ENCODE measurements around the gene ZNF613.
"Not testable (repeated sequence)": the region's sequence is repeated elsewhere in the genome, so short reads cannot be mapped to it uniquely, and the experiment has no call there.

ZNF613 gene

GRCh38 chr19:51915324-51915867 is 11.9 kb upstream of the ZNF613 start:
- TF ChIP-seq ZNF274 (IDR thresholded peaks at IDR 0.05; ENCODE audit: low read depth, low read length): peak; percentile 93
- H3K4me3 ChIP-seq (ENCODE audit: low read length): no peak overlapping the region

GRCh38 chr19:51916167-51916566 is 11.1 kb upstream of the ZNF613 start:
- no peak overlapping the region for H3K4me3 ChIP-seq (ENCODE audit: low read length)
- no peak for TF ChIP-seq ZNF274 (IDR thresholded peaks at IDR 0.05; ENCODE audit: low read depth, low read length)

GRCh38 chr19:51919606-51920005 is 7.7 kb upstream of the ZNF613 start:
- TF ChIP-seq ZNF274 (IDR thresholded peaks at IDR 0.05; ENCODE audit: low read depth, low read length): no peak
- no peak overlapping the region for H3K4me3 ChIP-seq (ENCODE audit: low read length)

GRCh38 chr19:51921949-51922348 is 5.3 kb upstream of the ZNF613 start:
- no peak overlapping the region for H3K4me3 ChIP-seq (ENCODE audit: low read length)
- no peak for TF ChIP-seq ZNF274 (IDR thresholded peaks at IDR 0.05; ENCODE audit: low read depth, low read length)

DNA sequence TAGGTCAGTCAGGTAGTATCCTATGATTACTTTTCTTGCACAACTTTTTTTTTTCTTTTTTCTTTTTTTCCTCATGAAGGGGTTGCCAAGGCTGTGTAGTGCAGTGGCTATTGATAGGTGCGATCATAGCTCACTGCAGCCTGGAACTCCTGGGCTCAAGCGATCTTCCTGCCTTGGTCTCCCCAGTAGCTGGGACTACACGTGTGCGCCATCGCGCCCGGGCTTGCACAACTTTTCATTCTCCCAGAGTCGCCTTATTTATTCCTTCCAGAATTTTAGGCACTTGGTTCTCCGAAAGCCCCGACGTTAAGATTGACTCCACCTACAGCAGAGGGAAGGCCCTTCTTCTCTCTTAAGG is 867 bp upstream of the ZNF613 start:
- peak overlapping the region; percentile 79 for H3K4me3 ChIP-seq (ENCODE audit: low read length)
- TF ChIP-seq ZNF274 (IDR thresholded peaks at IDR 0.05; ENCODE audit: low read depth, low read length): no peak

DNA sequence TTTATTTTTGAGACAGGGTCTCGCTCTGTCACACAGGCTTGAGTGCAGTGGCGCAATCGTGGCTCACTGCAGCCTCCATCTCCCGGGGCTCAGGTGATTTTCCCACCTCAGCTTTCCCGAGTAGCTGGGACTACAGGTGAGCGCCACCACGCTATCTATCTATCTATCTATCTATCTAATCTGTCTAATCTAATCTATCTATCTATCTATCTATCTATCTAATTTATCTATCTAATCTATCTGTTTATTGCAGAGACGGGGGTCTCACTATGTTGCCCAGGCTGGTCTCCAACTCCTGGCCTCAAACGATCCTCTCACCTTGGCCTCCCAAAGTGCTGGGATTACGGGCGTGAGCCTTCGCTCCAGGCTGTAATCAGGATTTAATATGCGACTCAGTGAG is 587 bp downstream of the ZNF613 start:
- peak overlapping the region; percentile 79 for H3K4me3 ChIP-seq (ENCODE audit: low read length)
- TF ChIP-seq ZNF274 (IDR thresholded peaks at IDR 0.05; ENCODE audit: low read depth, low read length): no peak

DNA sequence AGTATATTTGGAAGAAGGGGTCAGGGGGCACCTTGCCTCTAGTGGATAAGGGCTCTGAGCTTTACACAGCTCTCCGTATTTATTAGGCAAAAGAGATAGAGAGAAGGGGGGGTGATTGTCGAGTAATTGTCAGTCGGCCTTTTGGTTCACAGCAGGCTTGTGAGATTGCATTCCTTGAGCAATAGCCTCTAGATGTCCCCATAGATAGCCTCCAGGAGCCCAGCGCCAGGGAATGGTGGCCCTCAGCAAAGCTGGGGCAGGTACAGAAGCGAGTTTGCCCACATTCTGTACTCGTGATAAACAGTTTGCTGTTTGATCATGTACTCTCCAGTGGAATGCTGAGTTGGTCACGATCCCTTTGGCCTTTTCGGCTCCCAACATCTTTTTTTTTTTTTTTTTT is 4.6 kb downstream of the ZNF613 start:
- no peak overlapping the region for H3K4me3 ChIP-seq (ENCODE audit: low read length)
- no peak for TF ChIP-seq ZNF274 (IDR thresholded peaks at IDR 0.05; ENCODE audit: low read depth, low read length)

DNA sequence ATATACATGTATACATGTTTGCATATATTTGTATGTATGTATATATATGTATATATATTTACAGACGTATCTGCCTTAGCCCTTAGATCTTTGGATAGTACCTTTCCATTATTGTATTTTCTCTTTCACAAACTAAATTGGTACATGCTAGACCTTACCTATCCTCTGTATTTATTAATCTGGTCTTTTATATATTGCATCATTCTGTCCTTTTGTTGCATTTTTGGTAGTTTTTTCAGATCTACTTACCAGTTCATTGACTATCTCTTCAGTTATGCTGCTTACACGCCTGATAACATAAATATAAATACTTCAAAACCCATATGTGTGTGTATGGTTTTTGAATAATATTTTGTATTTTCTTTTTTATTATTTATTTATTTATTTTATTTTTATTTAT is 11.7 kb downstream of the ZNF613 start:
- H3K4me3 ChIP-seq (ENCODE audit: low read length): no peak overlapping the region
- no peak for TF ChIP-seq ZNF274 (IDR thresholded peaks at IDR 0.05; ENCODE audit: low read depth, low read length)

DNA sequence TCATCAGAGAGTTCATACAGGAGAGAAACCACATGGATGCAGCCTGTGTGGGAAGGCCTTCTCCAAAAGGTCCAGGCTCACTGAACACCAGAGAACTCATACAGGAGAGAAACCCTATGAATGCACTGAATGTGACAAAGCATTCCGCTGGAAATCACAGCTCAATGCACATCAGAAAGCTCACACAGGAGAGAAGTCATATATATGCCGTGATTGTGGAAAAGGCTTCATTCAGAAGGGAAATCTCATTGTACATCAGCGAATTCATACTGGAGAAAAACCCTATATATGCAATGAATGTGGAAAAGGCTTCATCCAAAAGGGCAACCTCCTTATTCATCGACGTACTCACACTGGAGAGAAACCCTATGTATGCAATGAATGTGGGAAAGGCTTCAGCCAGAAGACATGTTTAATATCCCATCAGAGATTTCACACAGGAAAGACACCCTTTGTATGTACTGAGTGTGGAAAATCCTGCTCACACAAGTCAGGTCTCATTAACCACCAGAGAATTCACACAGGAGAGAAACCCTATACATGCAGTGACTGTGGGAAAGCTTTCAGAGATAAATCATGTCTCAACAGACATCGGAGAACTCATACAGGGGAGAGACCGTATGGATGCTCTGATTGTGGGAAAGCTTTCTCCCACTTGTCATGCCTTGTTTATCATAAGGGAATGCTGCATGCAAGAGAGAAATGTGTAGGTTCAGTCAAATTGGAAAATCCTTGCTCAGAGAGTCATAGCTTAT is 17.7 kb downstream of the ZNF613 start:
- no peak overlapping the region for H3K4me3 ChIP-seq (ENCODE audit: low read length)
- TF ChIP-seq ZNF274 (IDR thresholded peaks at IDR 0.05; ENCODE audit: low read depth, low read length): peak; percentile 84

DNA sequence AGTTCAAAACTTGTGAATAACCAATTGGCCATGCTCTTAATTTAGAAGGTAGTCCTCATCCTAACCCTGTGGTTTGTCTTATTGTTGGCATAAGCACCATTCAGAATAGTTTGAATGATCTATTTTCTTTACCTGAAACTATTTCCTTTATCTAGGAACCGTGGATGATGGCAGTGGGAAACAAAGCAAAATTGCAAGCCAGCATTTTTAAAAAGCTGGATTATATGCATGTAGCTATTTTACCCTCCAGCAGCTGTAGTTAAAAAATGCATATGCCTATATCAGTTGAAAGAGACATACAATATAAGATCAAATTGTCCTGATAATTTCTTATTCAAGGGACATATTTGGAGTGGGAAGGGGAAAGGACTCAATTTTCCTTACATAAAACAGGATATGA is 19.3 kb downstream of the ZNF613 start:
- H3K4me3 ChIP-seq (ENCODE audit: low read length): no peak overlapping the region
- no peak for TF ChIP-seq ZNF274 (IDR thresholded peaks at IDR 0.05; ENCODE audit: low read depth, low read length)

GRCh38 chr19:51948975-51949374 is 21.7 kb downstream of the ZNF613 start:
- TF ChIP-seq ZNF274 (IDR thresholded peaks at IDR 0.05; ENCODE audit: low read depth, low read length): no peak
- no peak overlapping the region for H3K4me3 ChIP-seq (ENCODE audit: low read length)

GRCh38 chr19:51957846-51958245 is 30.6 kb downstream of the ZNF613 start:
- not testable (repeated sequence) for H3K4me3 ChIP-seq (ENCODE audit: low read length)

GRCh38 chr19:51959791-51960190 is 32.5 kb downstream of the ZNF613 start:
- no peak overlapping the region for H3K4me3 ChIP-seq (ENCODE audit: low read length)
- TF ChIP-seq ZNF274 (IDR thresholded peaks at IDR 0.05; ENCODE audit: low read depth, low read length): no peak

GRCh38 chr19:51960621-51961233 is 33.5 kb downstream of the ZNF613 start:
- not testable (repeated sequence) for H3K4me3 ChIP-seq (ENCODE audit: low read length)

DNA sequence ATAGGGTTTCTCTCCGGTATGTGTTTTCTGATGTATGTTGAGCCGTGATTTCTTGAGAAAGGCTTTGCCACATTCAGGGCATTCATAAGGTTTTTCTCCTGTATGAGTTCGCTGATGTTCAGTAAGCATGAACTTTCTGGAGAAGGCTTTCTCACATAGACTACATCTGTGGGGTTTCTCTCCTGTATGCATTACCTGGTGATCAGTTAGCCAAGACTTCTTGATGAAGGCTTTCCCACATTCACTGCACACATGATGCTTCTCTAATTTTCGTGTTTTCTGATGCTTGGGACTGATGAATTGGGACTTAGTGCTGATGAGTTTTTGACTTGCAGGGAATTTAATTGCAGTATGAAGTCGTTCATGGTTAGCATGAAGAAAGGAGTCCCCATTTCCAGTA is 38.3 kb downstream of the ZNF613 start:
- no peak overlapping the region for H3K4me3 ChIP-seq (ENCODE audit: low read length)
- TF ChIP-seq ZNF274 (IDR thresholded peaks at IDR 0.05; ENCODE audit: low read depth, low read length): no peak

All from GM08714 (cell line).